GM19397 (cell line): Measurements from ENCODE around the gene ANKUB1.
"Not testable (repeated sequence)": the region's sequence is repeated elsewhere in the genome, so short reads cannot be mapped to it uniquely, and the experiment has no call there.

Source experiments
- ATAC-seq: cut with Tn5 transposase; IDR thresholded peaks from one replicate; pipeline ENCODE4 v1.9.1; 2021; ENCODE audit warnings: mild to moderate bottlenecking, moderate library complexity; ENCODE audit not compliant: unreplicated experiment

Gene ANKUB1

GRCh38 chr3:149792452-149793270 is at the start of gene ANKUB1:
TSS of gene ANKUB1 (minus strand) at chr3:149792554. CDS start at chr3:149792366, 188 bp downstream.
- ATAC-seq = no peak

- no peak for ATAC-seq
Observed at GRCh38 chr3:149839896-149840295, 47.5 kb upstream of the ANKUB1 start.

GRCh38 chr3:149839469-149839868 is 47.1 kb upstream of the ANKUB1 start:
- not testable (repeated sequence) for ATAC-seq

GRCh38 chr3:149838491-149838890 is 46.1 kb upstream of the ANKUB1 start:
- ATAC-seq = not testable (repeated sequence)

- no peak for ATAC-seq
Observed at GRCh38 chr3:149833241-149833640, 40.9 kb upstream of the ANKUB1 start.

GRCh38 chr3:149832086-149832485 is 39.7 kb upstream of the ANKUB1 start:
- no peak for ATAC-seq

- no peak for ATAC-seq
Observed at GRCh38 chr3:149831321-149831720, 39.0 kb upstream of the ANKUB1 start.

- ATAC-seq = no peak
Observed at GRCh38 chr3:149830902-149831301, 38.5 kb upstream of the ANKUB1 start.

GRCh38 chr3:149829631-149830030 is 37.3 kb upstream of the ANKUB1 start:
- ATAC-seq = not testable (repeated sequence)

- ATAC-seq = no peak
Observed at GRCh38 chr3:149828390-149828789, 36.0 kb upstream of the ANKUB1 start.

- ATAC-seq = no peak
Observed at GRCh38 chr3:149826636-149827035, 34.3 kb upstream of the ANKUB1 start.

- ATAC-seq = no peak
Observed at GRCh38 chr3:149820183-149820582, 27.8 kb upstream of the ANKUB1 start.

GRCh38 chr3:149819432-149819831 is 27.1 kb upstream of the ANKUB1 start:
- ATAC-seq = no peak

- no peak for ATAC-seq
Observed at GRCh38 chr3:149816986-149817385, 24.6 kb upstream of the ANKUB1 start.

- no peak for ATAC-seq
Observed at GRCh38 chr3:149816311-149816710, 24.0 kb upstream of the ANKUB1 start.

- no peak for ATAC-seq
Observed at GRCh38 chr3:149815728-149816127, 23.4 kb upstream of the ANKUB1 start.

- ATAC-seq = no peak
Observed at GRCh38 chr3:149815321-149815720, 23.0 kb upstream of the ANKUB1 start.

GRCh38 chr3:149813367-149814281 is 21.3 kb upstream of the ANKUB1 start:
- ATAC-seq = peak; percentile 11

- peak; percentile 93 for ATAC-seq
Observed at GRCh38 chr3:149812606-149813366, 20.4 kb upstream of the ANKUB1 start, which contains the start of gene RNF13. TSS of gene RNF13 (plus strand) at chr3:149813215. CDS start at chr3:149846027, 32,812 bp downstream.

GRCh38 chr3:149812165-149812605 is 19.8 kb upstream of the ANKUB1 start:
- ATAC-seq = no peak

- no peak for ATAC-seq
Observed at GRCh38 chr3:149810846-149811245, 18.5 kb upstream of the ANKUB1 start.
